Caco-2 (cell line): Measurements from ENCODE around the gene RAPGEF2. TPM values are rescaled to one million over a fixed set of nuclear protein-coding genes. Genes with fewer than 3 reads are reported as not detected.

ENCODE experiments used
- BruUV-seq: library from RNA; stranded (reverse); fragments of 400-500 nt; replicated peaks from 2 replicates; lab custom pipeline; 2021; lab: Mats Ljungman, UMichigan
- CTCF ChIA-PET: fragments of 300-600 bp; sonication (Branson Sonifier 250); formaldehyde crosslinking; loops from one replicate; lab custom pipeline; 2022; ENCODE audit warnings: antibody characterized with exemption; lab: Charles Lee
- POLR2A ChIA-PET: fragments of 300-600 bp; sonication (Branson Sonifier 250); formaldehyde crosslinking; loops from one replicate; lab custom pipeline; 2022; ENCODE audit warnings: antibody characterized with exemption; lab: Charles Lee
- DNase-seq, 2 experiments: peaks; one replicate each; pipeline versions ENCODE4 v3.0.0 to v3.0.0-alpha.2; 2020 to 2022
- H3K27me3 ChIP-seq: replicated peaks from 2 replicates; pipeline ENCODE4 v1.6.0; 2011; ENCODE audit warnings: low read length; ENCODE audit not compliant: control insufficient read depth, insufficient read depth
- H3K36me3 ChIP-seq: 2 replicates; pipeline ENCODE4 v1.5.1; 2011; ENCODE audit warnings: low read length; ENCODE audit not compliant: control insufficient read depth, insufficient read depth
- H3K4me1 ChIP-seq: fragments of 250-450 bp; sonication (Bioruptor Pico); 2 replicates; pipeline ENCODE4 v1.5.1; 2020; ENCODE audit warnings: mild to moderate bottlenecking
- H3K4me3 ChIP-seq: 2 replicates; pipeline ENCODE4 v1.5.1; 2011; ENCODE audit warnings: low read depth, mild to moderate bottlenecking, control low read depth, low read length
- H3K9me3 ChIP-seq: fragments of 250-450 bp; sonication (Bioruptor Pico); 2 replicates; pipeline ENCODE4 v1.5.1; 2020; ENCODE audit warnings: mild to moderate bottlenecking, moderate library complexity
- H3K27ac Mint-ChIP-seq: one replicate; pipeline ENCODE4 v1.8.0; 2022; ENCODE audit warnings: mixed read lengths; ENCODE audit not compliant: unreplicated experiment
- H3K27me3 Mint-ChIP-seq: one replicate; pipeline ENCODE4 v1.8.0; 2022; ENCODE audit warnings: mixed read lengths; ENCODE audit not compliant: insufficient read depth, unreplicated experiment
- H3K36me3 Mint-ChIP-seq: one replicate; pipeline ENCODE4 v1.8.0; 2022; ENCODE audit warnings: mild to moderate bottlenecking, mixed read lengths; ENCODE audit not compliant: insufficient read depth, unreplicated experiment
- H3K4me1 Mint-ChIP-seq: one replicate; pipeline ENCODE4 v1.8.0; 2022; ENCODE audit warnings: low read depth, mixed read lengths; ENCODE audit not compliant: unreplicated experiment
- H3K4me3 Mint-ChIP-seq: one replicate; pipeline ENCODE4 v1.8.0; 2022; ENCODE audit warnings: mild to moderate bottlenecking, moderate library complexity, mixed read lengths; ENCODE audit not compliant: unreplicated experiment
- H3K9me3 Mint-ChIP-seq: one replicate; pipeline ENCODE4 v1.8.0; 2022; ENCODE audit warnings: mixed read lengths; ENCODE audit not compliant: unreplicated experiment
- CTCF ChIP-seq, 2 experiments: fragments of 200-600 bp in 1 of 2; IDR thresholded peaks; 1 replicate in 1 of 2; 2 replicates in 1 of 2; pipeline versions ENCODE4 v1.5.1 to v1.8.0; 2011 to 2022; ENCODE audit warnings: antibody characterized with exemption in 1 of 2, control low read depth in 1 of 2, inconsistent platforms in 1 of 2, low read depth in 1 of 2, low read length in 1 of 2, mild to moderate bottlenecking in 1 of 2, moderate library complexity in 1 of 2; ENCODE audit not compliant: insufficient read depth in 1 of 2, severe bottlenecking in 1 of 2, unreplicated experiment in 1 of 2
- intact Hi-C: fragments of 100-400 bp; cut with micrococcal nuclease; formaldehyde crosslinking; loops from one replicate; pipeline ENCODE4 v1.10.0; 2022; ENCODE audit not compliant: unreplicated experiment
- total RNA-seq: library from RNA; stranded (reverse); gene quantifications from 2 replicates; pipeline ENCODE4 v1.2.3, GENCODE V29; 2022

The RAPGEF2 gene
- total RNA-seq, 1 experiment from 2014 or later: 67.6 TPM

GRCh38 chr4:159273841-159274240, 171.0 kb downstream of the RAPGEF2 start:
- Histone ChIP-seq H3K4me1 (peaks cover 20% of the 10 kb centered on the region), H3K27me3 (no peaks in the 10 kb centered on the region), H3K36me3 (no peaks in the 10 kb centered on the region), H3K4me3 (no peak overlapping the region), H3K9me3 (no peaks in the 10 kb centered on the region)
- peaks cover 22% of the 10 kb centered on the region for H3K36me3 Mint-ChIP-seq
- H3K4me1 Mint-ChIP-seq: peaks cover 22% of the 10 kb centered on the region
- no peaks in the 10 kb centered on the region for H3K9me3 Mint-ChIP-seq
- no peaks in the 10 kb centered on the region for H3K27me3 Mint-ChIP-seq
- TF ChIP-seq CTCF (IDR thresholded peaks at IDR 0.05; ENCODE audit: insufficient read depth in 1 of 2, low read depth in 1 of 2, low read length in 1 of 2, severe bottlenecking in 1 of 2, unreplicated experiment in 1 of 2): no peak
- ChIA-PET CTCF (no interaction called here), POLR2A (no interaction called here)
- intact Hi-C loops: no loop called here
- no peak for DNase-seq
- H3K27ac Mint-ChIP-seq: no peak overlapping the region
- no peak overlapping the region for H3K4me3 Mint-ChIP-seq
- no TSS peak for BruUV-seq

GRCh38 chr4:159278399-159278798, 175.5 kb downstream of the RAPGEF2 start:
- Histone ChIP-seq H3K36me3 (no peaks in the 10 kb centered on the region), H3K4me3 (no peak overlapping the region), H3K27me3 (no peaks in the 10 kb centered on the region), H3K4me1 (peaks cover 42% of the 10 kb centered on the region), H3K9me3 (no peaks in the 10 kb centered on the region)
- DNase-seq: no peak
- no TSS peak for BruUV-seq
- Mint-ChIP-seq H3K9me3 (no peaks in the 10 kb centered on the region), H3K27ac (no peak overlapping the region), H3K36me3 (peaks cover 29% of the 10 kb centered on the region), H3K4me3 (no peak overlapping the region), H3K4me1 (peaks cover 12% of the 10 kb centered on the region), H3K27me3 (no peaks in the 10 kb centered on the region)
- ChIA-PET POLR2A (no interaction called here), CTCF (no interaction called here)
- TF ChIP-seq CTCF (IDR thresholded peaks at IDR 0.05; ENCODE audit: insufficient read depth in 1 of 2, low read depth in 1 of 2, low read length in 1 of 2, severe bottlenecking in 1 of 2, unreplicated experiment in 1 of 2): no peak
- intact Hi-C loops: no loop called here

GRCh38 chr4:159279084-159279483, 176.2 kb downstream of the RAPGEF2 start:
- Mint-ChIP-seq H3K4me3 (no peak overlapping the region), H3K27ac (no peak overlapping the region), H3K9me3 (no peaks in the 10 kb centered on the region), H3K4me1 (peaks cover 12% of the 10 kb centered on the region), H3K27me3 (no peaks in the 10 kb centered on the region), H3K36me3 (peaks cover 24% of the 10 kb centered on the region)
- intact Hi-C loops: no loop called here
- TF ChIP-seq CTCF (IDR thresholded peaks at IDR 0.05; ENCODE audit: insufficient read depth in 1 of 2, low read depth in 1 of 2, low read length in 1 of 2, severe bottlenecking in 1 of 2, unreplicated experiment in 1 of 2): no peak
- no TSS peak for BruUV-seq
- Histone ChIP-seq H3K4me3 (no peak overlapping the region), H3K27me3 (no peaks in the 10 kb centered on the region), H3K4me1 (peaks cover 44% of the 10 kb centered on the region), H3K36me3 (no peaks in the 10 kb centered on the region), H3K9me3 (no peaks in the 10 kb centered on the region)
- no peak for DNase-seq
- ChIA-PET CTCF (no interaction called here), POLR2A (no interaction called here)
